CD4-positive, alpha-beta T cell treated with Interleukin-4 for 1 hour (primary cell): ENCODE measurements around the gene SND1.

Source experiments
- DNase-seq, 2 donors: peaks; one replicate each; pipeline ENCODE4 v3.0.0-alpha.2; 2020 to 2022

Gene SND1

DNA sequence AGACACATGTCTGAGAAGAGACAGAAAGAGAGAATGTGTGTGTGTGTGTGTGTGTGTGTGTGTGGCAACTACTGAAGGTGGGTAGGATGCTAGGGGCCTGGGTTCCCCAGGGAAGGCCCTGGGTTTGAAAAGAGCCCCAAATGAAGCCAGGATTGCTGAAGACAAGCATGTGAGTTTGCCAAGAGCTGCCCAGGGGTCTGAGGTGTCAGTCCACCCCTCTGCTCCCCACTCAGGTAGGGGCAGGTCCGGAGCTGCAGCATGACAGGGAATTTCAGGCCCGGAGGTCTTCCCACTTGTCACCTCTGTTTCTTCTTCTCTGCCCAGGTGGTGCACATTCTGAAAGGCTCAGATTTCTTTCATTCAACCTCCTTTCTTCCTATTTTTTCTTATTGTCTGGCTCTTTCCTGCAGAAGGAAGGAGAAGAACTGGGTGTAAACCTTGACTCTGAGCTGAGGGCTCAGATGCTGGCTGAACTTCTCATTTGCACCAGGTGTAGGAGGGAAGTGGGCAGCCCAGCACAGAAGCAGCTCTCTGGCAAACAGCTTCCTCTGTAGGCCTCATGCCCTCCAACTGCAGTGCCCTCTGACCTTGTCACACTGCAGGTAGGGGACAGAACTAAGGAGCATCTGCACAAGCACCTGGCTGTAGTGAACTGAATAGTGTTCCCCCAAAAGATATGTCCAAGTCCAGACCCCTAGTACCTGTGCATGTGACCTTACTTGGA, 458.8 kb downstream of the SND1 start:
- DNase-seq: no peak

DNA sequence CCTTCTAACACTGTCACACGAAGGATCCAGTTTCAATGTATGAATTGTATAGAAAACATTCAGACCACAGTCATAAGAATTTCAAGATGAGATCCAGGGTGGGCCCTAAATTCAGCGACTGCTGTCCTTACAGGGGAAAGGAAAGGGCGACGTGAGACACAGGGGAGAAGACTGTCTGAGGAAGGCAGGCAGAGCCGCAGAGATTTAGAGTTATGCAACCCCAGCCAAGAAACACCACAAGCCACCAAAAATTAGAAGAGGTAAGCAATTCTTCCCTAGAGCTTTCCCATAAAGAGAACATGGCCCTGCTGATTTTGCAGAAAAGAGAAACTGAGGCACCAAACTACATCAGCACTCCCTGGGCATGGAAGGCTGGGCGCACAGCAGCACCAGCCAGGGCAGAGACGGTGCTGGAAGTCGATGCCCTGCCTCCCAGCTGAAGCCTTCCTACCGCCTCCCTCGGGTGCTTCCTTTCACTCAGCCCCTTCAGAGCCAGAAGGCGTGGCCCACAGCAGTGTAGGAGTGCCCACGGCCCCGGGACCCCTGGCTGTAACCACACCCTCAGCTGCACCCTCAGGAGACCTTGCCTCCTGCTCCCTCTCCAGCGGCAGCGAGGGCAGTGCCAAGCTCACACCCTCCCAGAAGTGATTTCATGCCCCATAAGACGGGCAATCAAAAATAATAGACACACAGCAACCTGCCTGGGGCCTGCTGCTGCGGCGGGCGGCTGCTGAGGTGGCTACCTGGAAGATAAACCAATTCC, 460.2 kb downstream of the SND1 start:
- DNase-seq: no peak

DNA sequence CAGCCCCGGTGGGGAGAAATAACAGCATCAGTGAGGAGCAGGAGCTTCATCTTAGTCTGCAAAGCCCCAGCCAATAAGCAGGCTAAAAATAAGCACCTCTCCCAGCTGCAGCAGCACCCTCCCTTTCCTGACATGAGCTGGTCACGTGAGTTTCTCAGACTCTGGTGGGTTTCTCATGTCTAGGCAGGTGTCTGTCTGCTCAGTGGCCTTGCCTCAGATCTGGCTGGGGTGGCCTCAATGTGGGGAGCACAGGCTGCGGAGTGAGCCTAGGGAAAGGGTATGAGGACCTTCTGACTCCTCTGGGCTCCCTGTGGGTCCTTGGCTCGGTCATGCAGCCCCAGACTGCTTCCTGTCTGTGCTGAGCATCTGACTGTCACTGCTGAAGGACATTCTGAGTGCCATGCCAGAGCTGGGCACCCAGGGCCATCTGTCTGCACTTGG, 460.8 kb downstream of the SND1 start:
- no peak for DNase-seq

DNA sequence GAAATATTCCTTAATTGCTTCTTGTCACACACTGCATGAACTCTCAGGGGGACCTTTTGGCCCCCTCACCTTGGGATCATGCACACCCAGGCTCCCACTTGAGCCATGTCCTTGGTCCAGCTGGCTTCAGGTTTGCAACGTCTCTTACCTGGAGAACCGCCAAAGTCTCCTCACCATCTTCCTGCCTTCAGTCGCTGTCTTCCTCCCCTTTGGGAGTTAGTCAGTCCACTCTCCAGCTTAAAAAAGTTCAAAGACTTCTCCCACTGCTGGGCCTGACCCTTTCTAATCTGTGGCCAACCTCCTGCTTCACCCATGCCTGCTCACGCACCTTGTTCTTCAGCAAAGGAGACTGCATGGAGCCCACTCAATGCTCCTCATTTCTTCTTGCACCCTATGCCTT, 461.8 kb downstream of the SND1 start:
- DNase-seq: no peak

DNA sequence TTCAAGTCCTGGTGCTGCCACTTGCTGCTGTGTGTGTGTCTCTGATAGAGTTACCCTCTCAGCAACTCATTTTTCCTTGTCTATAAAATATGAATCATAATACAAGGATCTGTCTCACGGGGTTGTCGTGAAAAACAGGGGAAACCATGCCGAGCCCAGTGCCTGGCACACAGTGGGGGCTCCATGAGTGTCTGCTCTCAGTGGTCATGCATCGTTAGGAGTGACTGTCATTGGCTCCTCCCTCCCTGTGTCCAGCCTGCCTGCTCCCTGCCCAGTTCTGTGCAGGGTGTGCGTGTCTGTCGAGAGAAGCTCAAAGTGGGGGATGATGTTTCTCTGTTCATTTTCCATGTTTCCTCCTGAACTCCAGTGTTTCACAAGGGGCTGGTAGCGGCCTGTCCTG, 462.8 kb downstream of the SND1 start:
- DNase-seq: no peak

DNA sequence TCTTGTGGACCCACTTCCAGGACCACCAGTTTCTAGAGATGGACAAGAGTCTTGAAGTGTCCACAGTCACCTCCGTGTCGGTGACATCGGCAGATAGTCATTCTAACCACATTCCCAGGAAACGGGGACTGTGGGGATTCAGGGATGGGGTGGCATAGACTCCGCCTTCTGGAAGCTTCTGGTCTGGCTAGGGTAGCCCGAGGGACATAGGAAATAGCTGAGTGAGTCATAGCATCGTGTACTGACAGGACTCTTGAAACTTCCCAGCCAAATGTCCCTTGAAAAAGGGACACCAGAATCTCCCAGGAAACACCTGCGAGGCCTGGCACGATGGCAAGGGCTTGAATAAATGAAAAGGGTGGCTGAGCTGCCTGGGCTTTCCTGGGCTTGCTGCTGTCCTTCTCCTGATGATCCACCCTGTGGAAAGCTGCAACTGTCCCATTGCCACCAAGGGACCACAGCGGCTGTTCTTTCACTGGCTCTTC, 463.4 kb downstream of the SND1 start:
- no peak for DNase-seq

DNA sequence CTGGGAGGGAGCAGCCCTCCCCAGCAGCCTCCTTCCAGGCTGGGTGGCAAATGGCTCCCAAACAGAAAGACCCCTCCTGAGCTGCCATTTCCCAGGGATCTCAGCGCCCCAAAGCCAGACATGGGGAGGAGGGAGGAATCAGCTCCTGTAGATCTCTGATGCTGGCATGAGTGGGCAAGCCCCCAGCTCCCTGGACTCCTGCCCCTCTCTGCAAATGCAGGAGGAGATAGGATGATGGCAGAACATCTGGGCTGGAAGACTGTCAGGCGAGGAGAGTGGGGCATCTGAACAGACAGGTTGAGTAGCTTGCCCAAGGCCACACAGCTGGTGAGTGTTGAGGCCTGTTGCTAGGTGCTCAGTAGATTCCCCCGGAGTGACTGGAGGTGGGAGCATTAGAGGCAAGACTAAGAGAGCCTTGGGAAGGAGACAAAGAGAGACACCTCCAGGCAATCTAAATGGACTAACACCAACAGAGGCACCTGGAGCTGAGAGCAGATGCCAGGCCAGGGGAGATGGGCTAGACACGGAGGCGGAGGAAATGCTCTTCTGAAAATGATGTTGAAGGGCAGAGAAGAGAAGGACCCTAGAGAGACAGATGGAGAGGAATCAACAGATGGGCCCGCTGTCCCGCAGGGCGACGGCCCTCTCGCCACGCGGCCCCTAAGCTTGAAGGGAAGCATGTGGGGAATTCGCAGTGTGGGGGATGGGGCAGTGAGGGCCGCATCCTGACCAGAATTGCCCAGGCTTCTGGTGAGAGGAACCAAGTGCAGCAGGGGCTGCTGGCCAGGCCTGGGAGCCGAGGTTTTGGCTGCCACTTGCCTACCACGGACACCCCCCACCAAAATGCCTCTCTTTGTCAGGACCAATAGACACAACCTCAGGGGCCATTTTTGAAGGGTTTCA, 464.1 kb downstream of the SND1 start:
- DNase-seq: no peak

DNA sequence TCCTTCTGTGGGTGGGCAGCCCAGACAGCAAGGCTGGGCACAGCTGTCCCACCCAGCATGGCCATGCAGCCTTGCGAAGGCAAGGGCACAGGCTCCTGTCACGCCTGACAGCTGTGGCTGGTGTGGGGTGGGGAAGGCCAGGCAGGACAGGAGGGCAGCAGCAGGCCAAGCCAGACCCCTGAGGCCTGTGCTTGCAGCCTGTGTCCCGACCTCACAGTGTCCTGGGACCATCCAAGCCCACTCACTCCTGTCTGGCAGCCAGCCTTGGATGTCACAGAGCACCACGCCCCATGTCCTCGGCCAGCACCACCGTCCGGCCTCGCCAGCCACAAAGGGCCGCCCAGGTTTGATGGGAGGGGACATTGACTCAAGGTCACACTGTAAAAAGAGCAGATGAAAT, 464.7 kb downstream of the SND1 start:
- no peak for DNase-seq

DNA sequence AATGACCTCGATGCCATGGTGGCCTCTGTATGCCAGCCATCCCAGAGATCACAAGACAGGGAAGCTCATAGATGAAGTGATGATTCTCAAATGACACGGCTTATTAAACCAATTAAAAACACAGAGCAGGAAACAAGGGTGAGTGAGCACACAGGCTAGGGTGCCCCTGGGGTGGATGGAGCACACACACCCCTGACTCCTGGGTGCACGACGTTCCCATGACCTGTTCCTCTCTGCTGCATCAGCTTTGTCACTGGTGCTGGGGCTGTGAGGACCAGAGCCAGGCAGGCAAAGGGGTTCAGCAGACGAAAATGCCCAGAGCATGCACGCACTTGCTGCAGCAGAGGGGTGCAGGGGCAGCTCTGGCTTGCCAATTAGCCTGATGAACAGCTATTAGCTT, 465.7 kb downstream of the SND1 start:
- no peak for DNase-seq

DNA sequence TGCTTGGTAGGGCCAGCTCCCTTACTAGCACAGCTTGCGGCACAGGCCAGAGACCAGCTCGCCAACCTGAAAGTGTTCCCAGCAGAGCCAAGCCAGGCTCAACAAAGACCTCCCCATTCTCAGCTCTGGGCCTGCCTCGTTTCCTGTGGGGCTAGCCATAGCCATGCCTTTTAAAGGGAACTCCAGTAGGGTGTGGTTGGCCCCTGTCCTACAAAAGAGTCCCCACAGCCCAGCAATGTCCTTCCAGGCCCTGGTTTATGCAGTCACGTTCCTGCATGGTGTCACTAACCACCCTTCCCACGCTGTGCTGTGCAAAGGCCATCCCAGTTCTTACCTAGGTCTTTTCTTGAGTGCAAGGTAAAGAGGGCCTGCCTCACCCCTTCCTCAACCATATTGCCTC, 467.0 kb downstream of the SND1 start:
- no peak for DNase-seq

DNA sequence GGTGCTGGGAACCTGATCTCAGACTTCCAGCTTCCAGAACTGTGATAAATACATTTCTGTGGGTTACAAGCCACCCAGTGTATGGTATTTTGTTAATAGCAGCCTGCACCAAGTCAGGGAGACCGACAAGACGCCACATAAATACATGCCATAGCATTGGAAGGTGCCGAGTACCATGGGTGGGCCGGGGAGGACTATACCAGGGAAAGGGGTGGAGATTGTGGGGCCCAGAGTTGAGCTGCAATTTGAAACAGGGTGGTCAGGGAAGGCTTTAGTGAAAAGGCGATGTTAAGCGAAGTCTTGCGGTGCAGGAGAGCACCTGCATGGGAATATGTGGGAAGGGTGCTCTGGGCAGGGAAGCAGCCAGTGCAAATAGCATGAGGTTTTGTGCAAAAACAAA, 468.1 kb downstream of the SND1 start:
- no peak for DNase-seq

DNA sequence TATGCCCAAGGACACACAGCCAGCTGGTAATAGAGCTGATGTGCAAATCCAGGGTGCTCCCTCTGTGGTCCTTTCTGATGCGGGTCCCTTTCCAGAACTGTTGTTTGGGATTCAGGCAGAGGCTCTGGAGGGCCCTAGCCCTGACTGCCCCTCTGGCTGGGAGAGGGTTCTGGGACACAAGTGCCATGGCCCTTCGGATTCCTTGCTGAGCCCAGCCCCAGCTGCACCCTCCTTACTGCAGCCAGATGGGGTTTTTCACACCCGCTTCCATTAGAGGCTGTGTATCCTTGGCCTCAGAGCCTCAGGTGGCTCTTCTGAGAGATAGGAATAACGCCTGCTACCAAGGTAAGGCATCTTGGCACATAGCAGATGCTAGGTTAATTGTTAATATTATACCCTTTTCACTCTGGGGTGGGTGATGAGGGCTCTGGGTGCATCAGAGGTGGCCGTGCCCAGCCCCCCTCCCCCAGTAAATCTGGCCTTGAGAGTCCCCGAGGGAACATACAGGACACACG, 469.0 kb downstream of the SND1 start:
- DNase-seq: no peak

DNA sequence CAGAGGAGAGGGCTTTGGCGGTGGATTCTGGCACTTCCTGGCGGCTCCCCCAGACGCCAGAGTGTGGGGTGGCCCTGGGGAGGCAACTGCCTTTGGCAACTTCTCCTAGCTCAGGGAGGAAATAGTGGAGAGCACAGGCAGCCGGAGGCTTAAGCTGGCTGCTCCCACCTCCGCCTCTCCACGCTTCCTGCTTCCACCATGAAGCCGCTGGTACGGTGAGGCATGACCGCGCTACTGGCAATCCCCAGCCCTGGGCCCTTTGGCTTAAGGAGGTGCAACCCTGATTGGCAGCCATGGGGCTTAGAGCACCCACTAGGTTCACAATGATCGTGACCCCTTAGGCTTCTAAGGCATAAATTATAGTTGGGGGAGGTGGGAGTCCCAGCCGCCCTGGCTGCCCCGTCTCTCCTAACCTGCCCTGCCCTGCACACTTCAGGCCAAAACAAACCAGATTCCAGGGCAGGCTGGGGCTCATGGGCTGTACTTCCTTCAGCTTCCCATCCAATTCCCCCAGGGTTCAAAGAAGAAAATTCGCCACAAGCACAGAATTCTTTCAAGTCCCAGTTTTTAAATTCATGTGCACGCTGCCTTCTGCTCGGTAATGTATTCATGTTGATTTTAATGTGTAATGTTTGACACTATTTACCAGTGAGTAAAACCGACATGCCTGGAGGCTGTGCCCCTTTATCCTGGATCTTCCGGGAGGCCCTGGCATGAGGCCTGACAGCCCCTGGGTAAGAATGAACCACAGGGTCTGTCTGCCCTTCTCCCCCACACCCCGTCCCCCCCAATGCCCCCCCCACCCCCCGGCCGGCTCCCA, 469.9 kb downstream of the SND1 start:
- no peak for DNase-seq

DNA sequence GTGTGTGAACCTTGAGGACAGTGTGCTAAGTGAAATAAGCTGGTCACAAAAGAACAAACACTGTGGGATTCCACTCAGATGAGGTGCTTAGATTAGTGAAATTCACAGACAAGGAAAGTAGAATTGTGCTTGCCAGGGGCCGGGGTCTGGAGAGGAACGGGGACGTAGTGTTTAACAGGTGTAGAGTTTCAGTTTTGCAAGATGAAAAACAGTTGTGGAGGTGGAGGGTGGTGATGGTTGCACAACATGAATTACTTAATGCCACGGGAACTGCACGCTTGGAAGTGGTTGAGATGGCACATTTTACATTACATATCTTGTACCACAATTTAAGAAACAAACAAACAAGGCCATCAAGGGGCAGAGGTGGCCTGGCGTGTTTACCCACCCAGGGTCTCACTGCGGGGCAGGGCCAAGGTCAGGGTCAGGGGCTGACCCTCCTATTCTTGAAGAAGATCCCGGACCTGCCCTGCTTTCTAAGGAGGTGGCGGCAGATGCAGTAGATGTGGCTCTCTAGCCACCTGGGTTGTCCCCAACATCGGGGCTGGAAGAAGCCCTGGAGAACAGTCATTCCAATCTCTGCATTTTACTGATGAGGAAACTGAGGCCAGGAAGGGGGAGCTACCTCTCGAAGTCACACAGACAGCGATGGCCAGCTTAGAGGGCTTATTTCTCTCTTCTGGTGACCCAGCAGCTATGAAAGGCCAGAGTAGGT, 470.7 kb downstream of the SND1 start:
- no peak for DNase-seq

DNA sequence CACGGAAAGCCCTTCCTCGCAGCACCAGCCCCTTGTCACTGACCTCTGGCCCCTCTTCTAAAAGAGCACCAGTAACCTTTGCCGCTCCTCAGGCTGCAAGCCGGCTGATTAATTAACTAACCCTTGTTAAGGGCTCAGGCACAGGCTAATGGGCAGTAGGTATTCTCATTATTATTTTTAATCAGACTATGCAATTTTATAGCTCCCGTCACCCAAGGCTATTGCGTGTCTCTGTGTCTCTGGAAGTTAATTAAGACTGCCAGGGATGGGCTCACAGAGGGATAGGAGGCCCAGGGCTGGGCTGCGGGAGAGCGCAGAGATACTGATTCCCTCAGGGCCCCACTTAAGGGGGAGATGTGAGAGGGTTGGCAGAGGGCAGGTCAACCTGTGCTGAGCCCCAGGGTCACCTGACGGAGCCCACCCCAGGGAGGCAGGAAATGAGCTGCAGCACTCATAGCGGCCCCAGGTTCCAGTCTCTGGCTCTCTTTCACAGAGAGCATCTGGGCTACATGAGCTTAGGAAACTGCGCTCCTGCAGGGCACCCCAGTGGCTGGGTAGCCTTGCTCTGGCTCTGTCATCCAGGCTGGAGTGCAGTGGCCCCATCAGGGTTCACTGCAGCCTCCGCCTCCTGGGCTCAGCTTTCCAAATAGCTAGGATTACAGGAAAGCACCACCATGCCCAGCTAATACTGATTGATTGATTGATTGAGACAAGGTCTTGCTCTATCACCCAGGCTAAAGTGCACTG, 471.5 kb downstream of the SND1 start:
- DNase-seq: no peak

DNA sequence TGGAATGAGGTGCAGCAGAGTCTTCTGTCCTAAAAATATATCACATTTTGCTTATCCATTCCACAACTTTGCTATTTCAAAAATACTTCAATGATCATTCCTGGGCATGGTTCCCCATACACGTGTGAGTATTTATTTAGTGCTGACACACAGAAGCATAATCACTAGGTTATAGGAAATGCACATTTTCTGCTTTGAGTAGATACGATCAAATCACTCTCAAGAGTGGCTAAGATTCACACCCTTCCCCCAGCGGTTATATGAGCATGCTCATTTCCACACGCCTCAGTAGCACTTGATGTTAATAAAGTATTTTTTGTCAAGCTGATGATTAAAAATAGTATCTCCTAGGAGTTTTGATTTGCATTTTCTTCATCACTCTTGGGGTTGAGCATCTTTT, 472.8 kb downstream of the SND1 start:
- no peak for DNase-seq

DNA sequence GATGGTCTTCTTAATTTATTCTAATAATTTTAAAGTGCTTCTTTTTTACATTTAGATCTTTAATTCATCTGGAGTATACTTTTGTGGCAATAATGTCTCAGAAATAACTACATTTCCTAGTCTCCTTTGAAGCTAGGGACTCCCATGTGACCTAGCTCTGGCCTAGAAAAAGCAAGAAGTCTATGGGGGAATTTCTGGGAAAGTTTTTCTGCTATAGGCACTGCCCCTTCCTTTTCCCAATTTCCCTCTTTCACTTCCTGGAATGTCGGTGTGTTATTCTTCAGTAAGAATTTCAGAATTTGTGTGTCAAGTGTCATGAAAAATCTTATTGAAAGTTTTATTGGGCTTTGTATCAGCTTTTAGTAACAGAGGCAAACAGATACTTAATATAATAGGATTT, 473.8 kb downstream of the SND1 start:
- DNase-seq: no peak

DNA sequence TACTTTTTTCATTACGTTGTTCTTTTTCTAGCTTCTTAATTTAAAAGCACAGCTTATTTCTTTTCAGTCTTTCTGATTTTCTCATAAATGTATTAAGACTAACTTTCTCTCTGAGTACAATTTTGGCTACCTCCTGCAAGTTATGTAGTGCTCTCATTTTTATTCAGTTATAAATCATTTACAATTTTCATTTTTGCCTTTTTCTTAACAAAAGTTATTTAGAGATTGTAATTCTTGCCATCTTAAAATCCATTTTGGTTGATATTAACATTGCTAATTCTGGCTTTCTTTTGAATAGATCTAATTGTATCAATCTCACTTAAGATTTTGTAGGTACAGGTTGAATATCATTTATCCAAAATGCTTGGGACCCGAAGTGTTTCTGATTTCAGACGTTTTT, 476.4 kb downstream of the SND1 start:
- no peak for DNase-seq

DNA sequence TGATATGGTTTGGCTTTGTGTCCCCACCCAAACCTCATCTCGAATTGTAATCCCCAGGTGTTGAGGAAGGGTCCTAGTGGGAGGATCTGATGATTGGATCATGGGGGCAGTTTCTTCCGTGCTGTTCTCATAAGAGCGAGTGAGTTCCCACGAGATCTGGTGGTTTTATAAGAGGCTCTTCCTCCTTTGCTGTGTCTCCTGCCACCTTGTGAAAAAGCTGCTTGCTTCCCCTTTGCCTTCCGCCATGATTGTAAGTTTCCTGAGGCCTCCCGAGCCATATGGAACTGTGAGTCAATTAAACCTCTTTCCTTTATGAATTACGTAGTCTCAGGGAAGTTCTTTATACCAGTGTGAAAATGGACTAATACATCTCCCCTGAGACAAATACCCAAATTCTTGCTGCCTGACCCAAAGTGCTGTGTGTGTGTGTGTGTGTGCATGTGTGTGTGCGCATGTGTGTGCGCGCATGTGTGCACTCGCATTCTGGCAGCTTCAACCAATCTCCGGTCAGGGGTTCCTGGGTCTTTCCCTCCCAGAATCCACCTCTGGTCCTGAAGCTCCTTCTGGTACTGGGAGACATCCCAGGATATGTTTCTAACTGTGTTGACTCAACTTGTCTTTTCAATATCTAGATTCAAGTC, 477.4 kb downstream of the SND1 start:
- DNase-seq: no peak

DNA sequence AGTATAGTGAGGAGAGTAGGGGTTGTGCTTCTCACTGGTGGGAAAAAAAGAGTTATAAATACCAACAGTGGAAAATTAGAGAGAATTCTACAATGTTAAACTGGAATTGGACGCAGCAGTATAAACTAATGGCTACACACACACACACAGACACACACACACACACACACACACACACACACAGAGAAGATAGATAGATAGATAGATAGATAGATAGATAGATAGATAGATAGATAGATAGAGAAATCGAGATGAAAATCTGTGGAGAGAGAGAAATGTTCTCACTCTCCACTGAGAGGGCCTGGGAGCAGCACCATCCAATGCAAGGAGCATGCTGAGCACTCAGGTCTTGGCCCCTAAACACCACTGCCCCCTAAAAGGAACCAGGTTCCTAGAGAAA, 479.1 kb downstream of the SND1 start:
- no peak for DNase-seq
